ENCODE data around the gene STAP2.

DNA sequence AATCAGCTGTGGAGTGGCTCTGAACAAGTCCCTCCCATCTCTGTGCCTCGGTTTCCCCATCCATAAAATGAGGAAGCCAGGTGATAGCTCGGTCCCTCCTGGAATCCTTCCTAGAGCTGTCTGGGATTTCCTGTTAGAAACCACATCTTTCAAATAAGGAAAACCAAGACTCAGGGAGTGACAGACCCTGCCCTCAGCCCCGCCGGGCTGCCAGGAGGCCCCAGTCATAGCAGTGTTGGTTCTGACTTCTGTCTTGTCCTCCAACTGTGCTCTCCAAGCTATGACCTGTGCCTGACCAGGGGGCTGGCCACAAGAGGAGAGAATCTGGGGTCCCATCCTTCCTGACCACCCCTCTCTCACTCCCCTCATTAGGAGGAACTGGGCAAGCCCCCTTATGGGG, 60.6 kb downstream of the STAP2 start:
- TF ChIP-seq, protein P1, sequence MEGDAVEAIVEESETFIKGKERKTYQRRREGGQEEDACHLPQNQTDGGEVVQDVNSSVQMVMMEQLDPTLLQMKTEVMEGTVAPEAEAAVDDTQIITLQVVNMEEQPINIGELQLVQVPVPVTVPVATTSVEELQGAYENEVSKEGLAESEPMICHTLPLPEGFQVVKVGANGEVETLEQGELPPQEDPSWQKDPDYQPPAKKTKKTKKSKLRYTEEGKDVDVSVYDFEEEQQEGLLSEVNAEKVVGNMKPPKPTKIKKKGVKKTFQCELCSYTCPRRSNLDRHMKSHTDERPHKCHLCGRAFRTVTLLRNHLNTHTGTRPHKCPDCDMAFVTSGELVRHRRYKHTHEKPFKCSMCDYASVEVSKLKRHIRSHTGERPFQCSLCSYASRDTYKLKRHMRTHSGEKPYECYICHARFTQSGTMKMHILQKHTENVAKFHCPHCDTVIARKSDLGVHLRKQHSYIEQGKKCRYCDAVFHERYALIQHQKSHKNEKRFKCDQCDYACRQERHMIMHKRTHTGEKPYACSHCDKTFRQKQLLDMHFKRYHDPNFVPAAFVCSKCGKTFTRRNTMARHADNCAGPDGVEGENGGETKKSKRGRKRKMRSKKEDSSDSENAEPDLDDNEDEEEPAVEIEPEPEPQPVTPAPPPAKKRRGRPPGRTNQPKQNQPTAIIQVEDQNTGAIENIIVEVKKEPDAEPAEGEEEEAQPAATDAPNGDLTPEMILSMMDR (IDR thresholded peaks at IDR 0.05): no peak
- TF ChIP-seq EP300 (IDR thresholded peaks at IDR 0.05) (no peak), POLR2A (IDR thresholded peaks at IDR 0.05) (no peak), POLR2AphosphoS5 (IDR thresholded peaks at IDR 0.05) (no peak)

All from suprapubic skin (tissue), 4 donors.